ENCODE data around the gene TP63. TPM values are rescaled to one million over a fixed set of nuclear protein-coding genes. Genes with fewer than 3 reads are reported as not detected.
"Not testable (repeated sequence)": the region's sequence is repeated elsewhere in the genome, so short reads cannot be mapped to it uniquely, and the experiment has no call there.

The TP63 gene
- polyA plus RNA-seq, 3 donors = not detected

GRCh38 chr3:189664311-189664710 is 33.1 kb downstream of the TP63 start:
- H3K9ac ChIP-seq (ENCODE audit: insufficient read depth, low read length, poor library complexity, severe bottlenecking) = no peak overlapping the region
- H4K20me1 ChIP-seq (ENCODE audit: insufficient read depth, low read length) = no peaks in the 10 kb centered on the region
- 20% methylated on average over 1 of the region's 1 CpG for WGBS (ENCODE audit: insufficient coverage)
- H3K9me3 ChIP-seq (replicated peaks in 1 of 2; ENCODE audit: control insufficient read depth in 1 of 2, insufficient read depth in 1 of 2, low read length in 2 of 2) = no peaks in the 10 kb centered on the region
- H3K27ac ChIP-seq (ENCODE audit: low read depth in 1 of 2, low read length in 2 of 2) = no peak overlapping the region
- no peak overlapping the region for H3K4me3 ChIP-seq (replicated peaks in 1 of 3; ENCODE audit: low read depth in 2 of 3, low read length in 3 of 3)
- peaks cover 0 to 3% (median 0%) of the 10 kb centered on the region in 3 donors for H3K27me3 Mint-ChIP-seq (ENCODE audit: low read depth in 3 of 3)
- peaks cover 5% of the 10 kb centered on the region for H3K4me1 Mint-ChIP-seq
- H3K27me3 ChIP-seq (ENCODE audit: control insufficient read depth in 2 of 2, insufficient read depth in 2 of 2, low read length in 2 of 2) = no peaks in the 10 kb centered on the region
- H3K4me2 ChIP-seq (replicated peaks; ENCODE audit: extremely low read depth, low read length, poor library complexity, severe bottlenecking) = no peak overlapping the region
- H3K4me3 Mint-ChIP-seq = no peak overlapping the region
- no peaks in the 10 kb centered on the region for H3K4me1 ChIP-seq (ENCODE audit: control insufficient read depth in 1 of 2, insufficient read depth in 2 of 2, low read length in 2 of 2)
- peaks cover 0 to 3% (median 0%) of the 10 kb centered on the region in 7 donors for H3K9me3 Mint-ChIP-seq
- no peaks in the 10 kb centered on the region for H3K36me3 ChIP-seq (replicated peaks in 1 of 2; ENCODE audit: control insufficient read depth in 1 of 2, insufficient read depth in 2 of 2, low read length in 2 of 2)
- TF ChIP-seq, protein P1, sequence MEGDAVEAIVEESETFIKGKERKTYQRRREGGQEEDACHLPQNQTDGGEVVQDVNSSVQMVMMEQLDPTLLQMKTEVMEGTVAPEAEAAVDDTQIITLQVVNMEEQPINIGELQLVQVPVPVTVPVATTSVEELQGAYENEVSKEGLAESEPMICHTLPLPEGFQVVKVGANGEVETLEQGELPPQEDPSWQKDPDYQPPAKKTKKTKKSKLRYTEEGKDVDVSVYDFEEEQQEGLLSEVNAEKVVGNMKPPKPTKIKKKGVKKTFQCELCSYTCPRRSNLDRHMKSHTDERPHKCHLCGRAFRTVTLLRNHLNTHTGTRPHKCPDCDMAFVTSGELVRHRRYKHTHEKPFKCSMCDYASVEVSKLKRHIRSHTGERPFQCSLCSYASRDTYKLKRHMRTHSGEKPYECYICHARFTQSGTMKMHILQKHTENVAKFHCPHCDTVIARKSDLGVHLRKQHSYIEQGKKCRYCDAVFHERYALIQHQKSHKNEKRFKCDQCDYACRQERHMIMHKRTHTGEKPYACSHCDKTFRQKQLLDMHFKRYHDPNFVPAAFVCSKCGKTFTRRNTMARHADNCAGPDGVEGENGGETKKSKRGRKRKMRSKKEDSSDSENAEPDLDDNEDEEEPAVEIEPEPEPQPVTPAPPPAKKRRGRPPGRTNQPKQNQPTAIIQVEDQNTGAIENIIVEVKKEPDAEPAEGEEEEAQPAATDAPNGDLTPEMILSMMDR (IDR thresholded peaks at IDR 0.05) = no peak
- no peaks in the 10 kb centered on the region for H3K79me2 ChIP-seq (ENCODE audit: insufficient read depth, low read length)
- no peaks in the 10 kb centered on the region for H3K36me3 Mint-ChIP-seq
- peak in 1 of 3 donors; percentile 35 for DNase-seq
- intact Hi-C loops (cut with micrococcal nuclease) = no loop called here
- H2AFZ ChIP-seq (ENCODE audit: insufficient read depth, low read depth, low read length, poor library complexity, severe bottlenecking) = no peak overlapping the region
- no peak overlapping the region for H3K27ac Mint-ChIP-seq

GRCh38 chr3:189672346-189672745 is 41.2 kb downstream of the TP63 start:
- H3K79me2 ChIP-seq (ENCODE audit: insufficient read depth, low read length); DNase-seq; H2AFZ ChIP-seq (ENCODE audit: insufficient read depth, low read depth, low read length, poor library complexity, severe bottlenecking); H3K9me3 ChIP-seq (replicated peaks in 1 of 2; ENCODE audit: control insufficient read depth in 1 of 2, insufficient read depth in 1 of 2, low read length in 2 of 2); H3K4me3 Mint-ChIP-seq; H3K27me3 Mint-ChIP-seq (ENCODE audit: low read depth in 3 of 3); H3K9me3 Mint-ChIP-seq; H3K9ac ChIP-seq (ENCODE audit: insufficient read depth, low read length, poor library complexity, severe bottlenecking); H3K27me3 ChIP-seq (ENCODE audit: control insufficient read depth in 2 of 2, insufficient read depth in 2 of 2, low read length in 2 of 2); H4K20me1 ChIP-seq (ENCODE audit: insufficient read depth, low read length); H3K36me3 ChIP-seq (replicated peaks in 1 of 2; ENCODE audit: control insufficient read depth in 1 of 2, insufficient read depth in 2 of 2, low read length in 2 of 2); H3K4me3 ChIP-seq (replicated peaks in 1 of 3; ENCODE audit: low read depth in 2 of 3, low read length in 3 of 3); H3K4me2 ChIP-seq (replicated peaks; ENCODE audit: extremely low read depth, low read length, poor library complexity, severe bottlenecking); intact Hi-C loops (cut with micrococcal nuclease); H3K4me1 Mint-ChIP-seq; H3K27ac Mint-ChIP-seq; H3K4me1 ChIP-seq (ENCODE audit: control insufficient read depth in 1 of 2, insufficient read depth in 2 of 2, low read length in 2 of 2); H3K36me3 Mint-ChIP-seq; H3K27ac ChIP-seq (ENCODE audit: low read depth in 1 of 2, low read length in 2 of 2): not testable (repeated sequence)
- 100% methylated on average over 2 of the region's 3 CpGs for WGBS (ENCODE audit: insufficient coverage)

Measured in CD14-positive monocyte (primary cell).